Testis (tissue), 2 donors: Measurements from ENCODE around the gene HHIPL1.

Experiments
- CTCF ChIP-seq, 3 experiments: fragments of 450-650 bp in 2 of 3; fragments of 200-600 bp in 1 of 3; sonication (generic) in 1 of 3; IDR thresholded peaks; one replicate each; pipeline ENCODE4 v1.5.1; 2016 to 2019; ENCODE audit warnings: antibody characterized with exemption in 3 of 3, mild to moderate bottlenecking in 2 of 3, moderate library complexity in 1 of 3
- POLR2A ChIP-seq: fragments of 450-650 bp; IDR thresholded peaks from one replicate; pipeline ENCODE4 v1.6.1; 2017; ENCODE audit warnings: antibody characterized with exemption, mild to moderate bottlenecking, moderate library complexity

GRCh38 chr14:99603471-99604277, 41.3 kb upstream of the HHIPL1 start, which contains the start of gene CCDC85C:
- TF ChIP-seq CTCF (IDR thresholded peaks at IDR 0.05) (no peak), POLR2A (no peak)
